Activated CD8-positive, alpha-beta memory T cell treated with anti-CD3 and anti-CD28 coated beads for 24 hours (primary cell): ENCODE results near the gene TOPBP1.
"Not testable (repeated sequence)": the region's sequence is repeated elsewhere in the genome, so short reads cannot be mapped to it uniquely, and the experiment has no call there.

Experiments used
- DNase-seq: peaks from one replicate; pipeline ENCODE4 v3.0.0-alpha.2; 2020

TOPBP1 gene

DNA sequence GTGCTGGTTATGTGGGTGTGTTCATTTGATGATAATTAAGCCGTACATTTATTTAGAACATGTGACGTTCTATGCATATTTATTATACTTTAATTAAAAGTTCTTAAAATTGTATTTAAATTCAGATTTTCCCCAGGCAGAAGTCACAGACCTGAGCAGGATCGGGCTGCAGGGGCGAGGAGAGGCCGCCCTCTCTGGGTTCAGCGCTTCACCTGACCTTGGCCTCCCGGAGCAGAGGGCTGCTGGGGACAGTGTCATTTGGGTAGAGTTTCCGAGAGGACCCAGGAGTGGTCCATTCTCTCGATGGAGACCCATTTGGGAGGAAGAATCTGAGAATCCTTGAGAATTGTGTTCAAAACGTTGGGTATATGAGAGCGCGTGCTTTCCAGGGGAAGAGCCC lies 12.0 kb upstream of the TOPBP1 start:
- no peak for DNase-seq

DNA sequence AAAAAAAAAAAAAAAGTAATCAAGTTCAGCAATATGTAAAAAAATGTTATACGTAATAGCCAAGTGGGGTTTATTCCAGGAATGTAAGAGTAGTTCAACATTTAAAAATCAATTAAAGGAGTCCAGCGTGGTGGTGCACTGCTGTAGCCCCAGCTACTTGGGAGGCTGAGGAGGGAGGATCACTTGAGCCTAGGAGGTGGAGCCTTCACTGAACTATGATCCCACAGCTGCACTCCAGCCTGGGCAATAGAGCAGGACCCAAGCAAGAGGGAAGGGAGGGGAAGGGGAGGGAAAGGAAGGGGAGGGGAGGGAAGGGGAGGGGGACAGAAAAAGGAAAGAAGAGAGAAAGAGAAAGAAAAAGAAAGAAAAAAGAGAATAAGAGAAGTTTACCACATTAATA lies 10.7 kb upstream of the TOPBP1 start:
- DNase-seq = no peak

DNA sequence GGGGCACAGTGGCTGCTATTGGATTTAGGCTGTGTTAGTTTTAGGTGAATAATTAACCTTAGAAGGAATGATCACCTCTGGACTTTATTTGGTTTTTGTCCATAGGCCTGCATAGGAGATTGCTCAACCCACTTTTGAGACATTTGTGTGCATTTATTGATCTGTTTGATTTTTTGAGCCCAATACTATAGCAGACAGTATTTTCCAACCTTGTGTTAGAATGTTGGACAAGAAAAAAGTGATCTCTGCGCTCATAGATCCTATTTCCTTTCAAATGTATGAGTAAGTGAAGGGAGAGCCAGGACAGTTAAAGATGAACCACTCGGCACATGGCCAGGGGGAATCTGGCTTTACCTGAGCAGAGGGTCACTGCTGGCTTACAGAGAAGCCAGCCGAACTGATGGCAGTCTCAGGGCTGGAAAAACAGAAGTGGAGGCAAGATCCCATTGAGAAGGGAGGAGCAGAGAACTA lies 8.8 kb upstream of the TOPBP1 start:
- DNase-seq = no peak

DNA sequence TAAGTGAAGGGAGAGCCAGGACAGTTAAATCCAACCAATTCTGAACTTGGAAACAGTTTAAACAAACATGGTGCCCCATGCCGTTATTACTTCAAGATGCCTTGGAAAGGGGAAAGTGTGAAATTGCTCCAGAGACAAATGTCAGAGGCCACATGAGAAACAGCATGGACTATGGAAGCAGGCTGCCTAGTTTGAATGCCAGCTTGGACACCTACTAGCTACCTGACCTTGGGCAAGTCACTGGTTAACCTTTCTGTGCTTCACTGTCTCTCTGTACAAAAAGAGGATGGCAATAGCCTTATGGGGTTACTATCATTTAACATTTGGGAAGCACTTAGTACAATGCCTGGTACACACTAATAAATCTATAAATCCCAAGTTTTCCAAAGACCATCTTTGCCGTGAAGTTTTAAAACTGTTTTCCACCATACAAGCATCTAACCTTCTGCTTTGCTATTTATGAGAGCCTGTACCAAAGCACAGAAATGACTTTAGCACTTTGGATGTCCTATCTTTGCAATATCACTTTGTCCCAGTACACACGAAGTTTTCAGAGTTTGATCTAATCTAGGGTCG lies 8.3 kb upstream of the TOPBP1 start:
- DNase-seq = no peak

DNA sequence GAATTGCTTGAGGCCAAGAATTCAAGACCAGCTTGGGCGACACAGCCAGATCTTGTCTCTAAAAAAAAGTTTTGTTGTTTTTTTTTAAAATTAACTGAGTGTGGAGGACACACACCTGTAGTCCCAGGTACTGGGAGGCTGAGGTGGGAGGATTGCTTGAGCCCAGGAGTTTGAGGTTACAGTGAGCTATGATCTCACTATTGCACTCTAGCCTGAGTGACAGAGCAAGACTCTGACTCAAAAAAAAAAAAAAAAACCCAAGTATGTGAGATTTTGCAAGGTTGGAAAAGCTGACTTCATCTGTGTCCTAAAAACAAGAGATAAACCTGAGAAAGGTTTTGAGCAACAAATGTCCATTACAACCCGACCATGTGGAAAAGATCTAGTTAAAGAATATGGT lies 5.4 kb upstream of the TOPBP1 start:
- DNase-seq = no peak

DNA sequence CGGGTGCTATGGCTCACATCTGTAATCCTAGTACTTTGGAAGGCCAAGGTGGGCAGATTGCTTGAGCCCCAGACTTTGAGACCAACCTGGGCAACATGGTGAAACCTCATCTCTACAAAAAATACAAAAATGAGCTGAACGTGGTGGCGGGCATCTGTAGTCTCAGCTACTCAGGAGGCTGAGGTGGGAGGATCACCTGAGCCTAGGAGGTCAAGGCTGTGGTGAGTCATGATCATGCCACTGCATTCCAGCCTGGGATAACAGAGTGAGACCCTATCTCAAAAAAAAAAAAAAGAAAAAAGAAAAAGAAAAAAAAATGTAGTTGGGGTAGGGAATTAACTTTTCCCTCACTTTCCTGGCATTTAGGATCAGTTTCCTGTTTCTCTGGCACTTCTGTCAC lies 3.4 kb upstream of the TOPBP1 start:
- DNase-seq = not testable (repeated sequence)

DNA sequence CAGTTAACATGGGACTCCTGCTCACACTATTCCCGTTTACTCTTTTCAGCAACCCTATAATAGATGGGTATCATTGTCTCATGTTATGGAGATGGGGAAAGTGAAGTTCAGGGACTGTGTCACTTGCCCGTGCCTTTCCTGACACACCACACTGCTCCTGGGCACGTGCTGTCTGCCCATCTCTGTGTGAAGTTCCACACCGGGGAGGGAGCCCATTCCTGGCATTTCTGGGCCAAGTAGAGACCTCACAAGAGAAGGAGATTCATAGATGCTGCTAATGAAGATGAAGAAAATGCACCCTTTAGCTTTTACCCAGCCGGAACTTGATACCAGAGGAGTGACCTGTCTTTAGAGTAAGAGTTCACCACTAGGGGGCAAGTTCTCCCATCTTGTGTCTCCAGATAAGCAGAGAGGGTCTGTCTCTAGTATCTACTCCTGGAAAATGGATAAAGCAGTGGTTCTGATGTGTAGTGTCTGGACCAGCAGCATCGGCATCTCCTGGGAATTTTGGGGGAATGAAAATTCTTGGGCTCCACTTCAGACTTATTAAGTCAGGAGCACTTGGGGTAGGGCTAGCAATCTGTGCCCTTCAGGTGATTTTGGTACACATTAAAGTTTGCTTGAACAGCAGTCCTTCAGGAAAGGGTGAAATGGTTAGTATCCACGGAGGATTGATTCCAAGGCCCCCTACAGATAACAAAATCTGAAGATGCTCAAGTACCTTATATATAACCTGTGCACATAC lies 2.0 kb upstream of the TOPBP1 start:
- peak; percentile 64 for DNase-seq

DNA sequence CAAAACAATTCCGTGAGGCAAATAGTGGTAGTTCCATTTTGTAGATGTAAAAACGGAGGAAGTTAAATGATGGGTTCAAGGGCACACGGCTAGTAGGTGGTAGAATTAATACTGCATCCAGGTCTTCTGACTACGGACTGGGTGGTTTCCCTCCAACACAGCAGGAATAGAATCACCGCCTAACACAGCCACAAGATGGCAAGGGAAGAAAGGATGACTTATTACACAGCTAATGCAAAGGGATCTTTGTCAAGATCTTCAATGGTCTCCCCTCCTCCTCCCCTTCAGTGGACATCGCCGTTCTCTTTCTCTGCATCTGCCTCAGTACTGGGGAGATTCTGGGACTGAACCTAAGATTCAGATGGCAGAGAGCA lies 524 bp upstream of the TOPBP1 start:
- DNase-seq = no peak

DNA sequence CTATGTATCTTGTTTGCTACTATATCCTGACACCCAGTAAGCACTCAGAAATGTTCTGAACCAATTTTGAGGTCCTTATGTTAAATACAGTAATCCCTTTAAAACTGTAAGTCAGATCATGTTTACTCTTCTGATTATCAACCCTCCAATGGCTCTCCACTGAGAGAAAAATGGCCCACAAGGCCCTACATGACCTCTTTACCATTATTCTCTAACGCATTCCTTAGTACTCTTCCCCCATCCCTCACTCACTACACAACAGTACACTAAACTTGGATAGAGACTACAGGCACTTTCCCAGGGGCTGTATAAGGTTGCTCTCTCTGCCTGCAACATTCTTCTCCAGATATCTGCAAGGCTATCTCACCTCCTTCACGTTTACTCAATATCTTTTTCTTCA lies 1.9 kb downstream of the TOPBP1 start:
- DNase-seq = no peak

DNA sequence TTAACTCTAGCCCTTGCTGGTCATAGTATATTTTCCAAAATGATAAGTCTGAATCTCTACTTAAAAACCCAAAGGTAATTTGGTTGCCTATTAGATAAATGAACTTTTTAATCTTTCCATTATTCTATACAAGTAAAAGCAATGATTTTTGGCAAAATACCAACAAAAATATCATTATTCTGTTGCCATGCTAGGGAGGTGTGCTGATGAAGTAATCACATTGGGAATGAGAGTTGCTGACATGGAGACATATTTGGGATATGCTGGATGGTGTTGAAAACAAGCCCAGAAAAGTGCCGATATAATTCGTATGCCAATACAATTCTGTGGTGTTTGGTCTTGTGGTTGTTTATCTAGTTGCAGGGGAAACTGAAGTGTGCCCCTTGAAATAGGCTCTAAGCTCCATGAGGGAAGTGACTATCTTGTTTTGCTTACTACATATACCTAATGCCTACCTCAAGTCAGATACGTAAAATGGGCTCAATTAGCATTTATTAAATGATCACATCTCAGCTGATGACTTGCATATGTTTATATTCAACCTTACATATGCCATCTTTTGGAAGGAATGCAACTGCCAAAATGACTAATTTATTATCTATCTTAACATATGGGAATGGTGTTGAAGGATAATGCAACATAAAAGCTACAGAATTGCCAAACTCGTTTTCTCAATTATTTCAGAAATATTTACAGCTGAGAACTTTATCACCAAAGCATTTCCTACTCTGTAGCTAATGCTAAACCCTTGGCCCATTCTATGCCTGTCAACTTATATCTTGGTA lies 5.8 kb downstream of the TOPBP1 start:
- no peak for DNase-seq

DNA sequence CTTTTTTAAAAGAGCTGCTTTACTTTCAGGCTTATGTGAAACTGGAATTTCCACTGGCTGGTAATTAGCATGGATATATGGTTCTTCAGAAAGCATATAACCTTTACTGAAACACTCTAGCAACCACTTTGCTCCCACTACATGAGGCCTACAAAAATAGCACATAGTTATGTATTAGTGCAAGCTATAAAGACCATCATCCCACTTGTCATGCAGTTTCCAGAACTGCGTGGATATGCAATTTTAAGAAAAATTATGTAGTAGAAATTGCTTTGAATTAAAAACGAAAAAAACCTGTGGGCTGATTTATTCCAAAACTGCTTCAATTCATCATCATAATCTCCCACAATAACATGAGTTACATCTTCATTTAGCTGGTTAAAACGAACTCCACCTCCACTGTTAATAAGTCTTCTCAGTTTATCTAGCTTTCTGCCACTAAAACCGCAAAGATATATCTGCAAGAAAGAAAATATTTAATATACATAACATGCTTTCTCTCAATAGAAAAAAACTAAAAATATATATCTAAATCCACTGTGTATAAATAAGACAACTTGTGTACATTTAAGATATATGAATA lies 12.2 kb downstream of the TOPBP1 start:
- no peak for DNase-seq

DNA sequence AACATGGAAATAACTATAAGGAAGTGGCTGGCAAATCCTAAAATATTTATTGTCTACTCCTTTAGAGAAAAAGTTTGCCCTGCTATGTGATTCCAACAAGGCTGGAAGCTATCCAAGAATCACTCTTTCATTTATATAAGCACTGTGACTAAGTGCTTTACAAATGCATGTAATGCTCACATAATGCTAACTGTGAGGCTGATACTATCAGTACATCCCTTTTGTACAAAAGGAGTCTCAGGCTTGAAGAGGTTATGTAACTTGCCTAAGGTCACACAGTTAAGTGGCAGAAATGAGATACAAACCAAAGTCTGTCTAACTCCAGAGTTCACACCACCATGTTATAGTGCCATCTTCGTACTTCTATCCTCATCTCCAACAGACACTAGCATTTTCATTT lies 17.0 kb downstream of the TOPBP1 start:
- DNase-seq = no peak

DNA sequence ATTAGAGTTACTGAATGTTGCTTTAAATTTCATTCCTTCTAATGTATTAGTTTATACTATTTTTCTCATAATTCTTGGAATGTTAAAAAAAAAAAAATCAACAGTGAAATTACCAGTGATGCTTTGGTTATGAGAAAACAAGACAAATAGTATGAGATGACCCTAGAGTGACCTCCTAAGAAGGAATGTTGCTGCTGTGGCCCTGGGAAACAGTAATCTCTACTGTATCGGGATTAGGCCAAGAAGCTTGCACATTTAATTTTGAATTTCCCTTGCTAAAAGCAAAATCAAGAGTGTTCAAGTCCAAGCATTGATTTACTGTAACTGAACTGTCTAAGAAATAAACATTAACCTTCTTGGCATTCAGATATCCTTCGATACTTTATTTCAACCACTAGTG lies 18.1 kb downstream of the TOPBP1 start:
- DNase-seq = no peak

DNA sequence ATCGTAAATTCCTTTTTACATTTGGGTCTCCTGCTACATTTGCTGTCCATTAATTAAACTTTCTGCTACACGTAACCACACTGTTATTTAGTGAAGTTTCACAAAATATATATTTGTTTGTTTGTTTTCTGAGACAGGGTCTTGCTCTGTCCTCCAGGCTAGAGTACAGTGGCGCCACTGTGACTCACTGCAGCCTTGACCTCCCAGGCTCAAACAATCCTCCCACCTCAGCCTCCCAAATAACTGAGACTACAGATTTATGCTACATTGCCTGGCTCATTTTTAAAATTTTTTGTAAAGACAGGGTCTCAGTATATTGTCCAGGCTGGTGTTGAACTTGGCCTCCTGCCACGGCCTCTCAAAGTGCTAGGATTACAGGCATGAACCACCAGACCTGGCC lies 20.5 kb downstream of the TOPBP1 start:
- DNase-seq = no peak

DNA sequence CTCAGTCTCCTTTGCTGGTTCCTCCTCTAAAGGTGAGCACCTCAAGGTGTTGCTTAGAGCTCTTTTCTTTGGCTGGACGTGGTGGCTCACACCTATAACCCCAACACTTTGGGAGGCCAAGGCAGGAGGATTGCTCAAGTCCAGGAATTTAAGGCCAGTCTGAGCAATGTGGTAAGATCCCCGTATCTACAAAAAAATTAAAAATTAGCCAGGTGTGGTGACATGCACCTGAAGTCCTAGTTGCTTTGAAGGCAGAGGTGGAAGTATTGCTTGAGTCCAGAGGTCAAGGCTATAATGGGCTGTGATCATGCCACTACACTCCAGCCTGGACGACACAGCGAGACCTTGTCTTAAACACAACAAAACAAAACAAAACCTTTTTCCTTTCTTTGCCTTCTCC lies 28.3 kb downstream of the TOPBP1 start:
- no peak for DNase-seq

DNA sequence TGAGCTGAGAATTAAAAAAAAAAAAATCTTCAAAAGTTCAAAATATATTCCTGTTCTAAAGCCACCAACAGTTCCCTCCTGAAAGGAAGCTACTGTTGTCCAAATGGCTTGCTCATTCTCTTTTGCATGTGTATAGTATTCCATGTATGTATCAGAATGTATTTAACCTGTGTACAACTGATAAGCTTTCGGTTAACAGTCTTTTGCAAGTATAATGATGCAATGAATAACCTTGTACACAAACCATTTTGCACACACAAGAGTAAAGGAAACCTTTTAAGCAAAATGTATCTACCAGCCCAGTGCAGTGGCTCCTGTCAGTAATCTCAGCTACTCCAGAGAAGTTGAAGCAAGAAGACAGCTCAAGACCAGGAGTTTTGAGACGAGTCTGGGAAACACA lies 32.6 kb downstream of the TOPBP1 start:
- DNase-seq = no peak

DNA sequence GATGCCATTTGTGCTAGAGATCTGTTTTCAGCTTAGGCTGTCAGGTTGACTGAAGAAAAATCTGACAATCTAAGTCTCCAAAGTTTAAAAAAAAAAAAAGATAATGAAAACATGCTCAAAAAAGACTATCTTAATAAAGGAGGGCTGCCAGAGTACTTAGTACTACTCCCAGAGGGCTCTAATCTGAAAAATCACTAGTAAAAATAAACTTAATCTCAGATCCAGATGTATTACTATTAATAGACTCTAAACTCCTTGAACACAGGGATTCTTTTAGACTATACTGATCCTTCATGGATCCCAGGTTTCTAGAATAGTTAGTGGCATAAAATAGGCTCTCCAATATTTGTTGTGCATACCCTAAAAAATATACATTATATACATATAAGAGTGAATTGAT lies 34.0 kb downstream of the TOPBP1 start:
- DNase-seq = no peak

DNA sequence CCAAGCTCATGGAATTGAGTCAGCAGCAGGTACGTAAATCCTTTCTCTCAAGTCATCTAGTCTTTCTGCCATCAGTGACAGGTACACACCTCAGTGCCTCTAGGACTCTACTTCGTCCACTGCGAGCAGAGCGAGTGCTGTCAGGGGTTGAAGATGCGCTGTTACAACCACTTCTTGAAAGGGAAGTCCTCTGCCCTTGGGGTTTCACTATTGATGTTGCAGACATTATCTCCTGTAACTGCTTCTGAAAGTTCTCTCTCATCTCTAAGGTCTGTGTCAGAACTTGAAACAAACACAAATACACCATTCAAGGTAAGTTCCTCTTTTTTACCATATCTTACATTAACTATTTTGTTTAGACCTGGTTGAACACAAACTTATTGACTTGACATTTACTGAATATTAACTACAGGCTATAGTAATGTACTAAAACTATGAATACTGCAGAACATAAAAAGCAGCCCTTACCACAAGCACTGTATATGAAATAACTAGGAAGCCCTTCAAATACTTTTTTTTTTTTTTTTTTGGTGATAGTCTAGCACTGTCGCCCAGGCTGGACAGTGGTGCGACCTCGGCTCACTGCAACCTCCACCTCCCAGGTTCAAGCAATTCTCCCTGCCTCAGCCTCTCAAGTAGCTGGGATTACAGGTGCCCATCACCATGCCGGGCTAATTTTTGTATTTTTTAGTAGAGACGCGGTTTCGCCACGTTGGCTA lies 41.5 kb downstream of the TOPBP1 start:
- DNase-seq = no peak

DNA sequence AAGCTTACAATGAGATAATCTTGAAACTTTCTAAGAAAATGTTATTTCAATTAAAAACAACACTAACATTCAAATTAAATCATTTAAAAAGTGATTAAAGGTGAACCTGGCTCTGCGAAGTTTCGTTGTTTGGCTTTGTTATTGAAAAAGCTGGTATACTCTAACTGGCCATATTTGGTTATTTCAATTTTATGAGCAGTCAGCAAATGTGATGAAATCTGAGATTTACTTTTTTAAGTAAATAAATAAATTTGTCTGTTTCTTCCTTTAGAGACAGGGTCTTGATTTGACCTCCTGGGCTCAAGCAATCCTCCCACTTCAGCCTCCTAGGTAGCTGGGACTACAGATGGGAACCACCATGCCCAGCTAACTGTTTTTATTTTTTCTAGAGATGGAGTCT lies 50.2 kb downstream of the TOPBP1 start:
- DNase-seq = no peak

DNA sequence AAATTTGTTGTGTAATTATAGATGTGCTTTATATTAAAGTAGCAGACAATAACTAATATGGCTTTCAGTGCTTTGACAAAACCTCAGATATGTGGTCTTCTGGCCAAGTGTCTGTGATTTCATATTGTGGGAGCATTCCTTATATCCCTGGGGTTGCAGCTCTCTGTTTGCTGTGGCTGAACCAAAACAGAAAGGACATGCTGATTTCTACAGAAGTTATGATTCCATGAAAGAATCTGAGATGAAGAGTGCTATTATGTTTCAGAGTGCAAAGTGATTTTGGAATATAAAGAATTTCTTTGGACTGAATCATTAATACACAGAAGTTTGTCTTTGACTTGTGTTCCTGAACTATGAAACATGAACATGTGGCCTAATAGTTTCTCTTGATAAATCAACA lies 51.7 kb downstream of the TOPBP1 start:
- no peak for DNase-seq

DNA sequence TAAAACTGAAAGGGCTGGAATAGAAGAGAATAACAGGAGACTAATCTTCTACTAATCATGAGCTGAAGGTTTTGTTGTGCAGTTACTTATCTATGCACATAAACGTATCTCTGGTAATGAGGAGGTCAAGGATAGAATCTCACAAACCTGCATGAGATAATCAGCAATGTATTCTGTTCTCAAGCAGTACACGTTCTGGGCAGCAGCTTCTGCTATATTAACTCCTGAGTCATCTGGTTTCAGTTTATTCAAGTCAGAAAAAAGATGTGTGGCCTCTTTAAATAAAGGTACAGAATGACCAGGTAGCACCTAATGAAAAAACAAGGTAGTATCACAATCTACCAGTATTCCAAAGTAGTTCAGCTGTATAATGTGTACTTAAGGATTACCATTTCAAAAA lies 53.4 kb downstream of the TOPBP1 start:
- no peak for DNase-seq

DNA sequence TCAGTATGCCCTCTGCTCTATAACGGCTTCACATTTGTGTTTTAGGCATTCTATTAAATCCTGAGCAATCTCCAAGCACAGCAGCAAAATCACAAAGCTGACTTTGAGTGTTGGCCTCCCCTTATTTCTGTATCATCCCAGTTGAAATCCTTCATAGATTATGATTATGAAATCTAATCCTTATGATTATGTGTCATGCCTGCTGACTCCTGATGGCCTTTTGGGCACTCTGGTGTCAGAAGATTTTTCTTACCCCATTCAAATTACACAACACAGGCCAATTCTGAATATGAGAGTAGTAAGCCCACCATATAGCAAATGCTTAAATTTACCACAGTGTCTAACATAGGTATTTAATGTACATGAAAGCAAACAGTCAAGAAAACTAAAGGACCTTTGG lies 53.9 kb downstream of the TOPBP1 start:
- no peak for DNase-seq

DNA sequence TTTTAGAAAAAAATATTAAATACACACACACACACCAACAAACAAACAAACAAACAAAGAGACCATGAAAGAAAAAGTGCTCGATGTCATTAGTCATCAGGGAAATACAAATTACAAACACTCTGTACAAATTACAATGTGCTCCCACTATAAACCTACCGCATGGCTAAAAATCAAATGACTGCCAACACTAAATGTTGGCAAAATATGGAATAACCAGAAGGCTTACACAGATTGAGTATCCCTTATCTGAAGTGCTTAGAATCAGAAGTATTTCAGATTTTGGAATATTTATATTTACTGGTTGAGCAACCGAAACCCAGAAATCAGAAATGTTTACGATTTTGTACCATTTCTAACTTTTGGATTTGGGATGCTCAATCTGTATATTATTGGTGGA lies 54.8 kb downstream of the TOPBP1 start:
- no peak for DNase-seq
